Measurements from ENCODE around the gene MAPK1.

MAPK1 gene

GRCh38 chr22:21714059-21714770 lies 153.2 kb downstream of the MAPK1 start:
- H3K4me3 ChIP-seq (replicated peaks in 1 of 2; ENCODE audit: low read depth in 2 of 2, low read length in 2 of 2), result no peak overlapping the region
- no peak for DNase-seq (ENCODE audit: low read depth in 2 of 2)
- TF ChIP-seq CTCF (IDR thresholded peaks at IDR 0.05; ENCODE audit: low read depth, low read length), result no peak

- no peak for TF ChIP-seq CTCF (IDR thresholded peaks at IDR 0.05; ENCODE audit: low read depth, low read length)
- no peak overlapping the region for H3K4me3 ChIP-seq (replicated peaks in 1 of 2; ENCODE audit: low read depth in 2 of 2, low read length in 2 of 2)
- DNase-seq (ENCODE audit: low read depth in 2 of 2), result no peak
Measured at GRCh38 chr22:21713428-21714058, 153.9 kb downstream of the MAPK1 start.

GRCh38 chr22:21712751-21713427 lies 154.6 kb downstream of the MAPK1 start:
- peak overlapping the region in 1 of 2 donors; percentile 24 for H3K4me3 ChIP-seq (replicated peaks in 1 of 2; ENCODE audit: low read depth in 2 of 2, low read length in 2 of 2)
- peak; percentile 83 for TF ChIP-seq CTCF (IDR thresholded peaks at IDR 0.05; ENCODE audit: low read depth, low read length)
- DNase-seq (ENCODE audit: low read depth in 2 of 2), result peak; percentile 83 to 86

GRCh38 chr22:21711851-21712250 lies 155.6 kb downstream of the MAPK1 start:
- DNase-seq (ENCODE audit: low read depth in 2 of 2), result no peak
- H3K4me3 ChIP-seq (replicated peaks in 1 of 2; ENCODE audit: low read depth in 2 of 2, low read length in 2 of 2), result no peak overlapping the region
- TF ChIP-seq CTCF (IDR thresholded peaks at IDR 0.05; ENCODE audit: low read depth, low read length), result no peak

- H3K4me3 ChIP-seq (replicated peaks in 1 of 2; ENCODE audit: low read depth in 2 of 2, low read length in 2 of 2), result no peak overlapping the region
- peak in 1 of 2 donors; percentile 12 for DNase-seq (ENCODE audit: low read depth in 2 of 2)
- no peak for TF ChIP-seq CTCF (IDR thresholded peaks at IDR 0.05; ENCODE audit: low read depth, low read length)
Measured at GRCh38 chr22:21710156-21710555, 157.3 kb downstream of the MAPK1 start.

- no peak for DNase-seq (ENCODE audit: low read depth in 2 of 2)
- no peak overlapping the region for H3K4me3 ChIP-seq (replicated peaks in 1 of 2; ENCODE audit: low read depth in 2 of 2, low read length in 2 of 2)
- no peak for TF ChIP-seq CTCF (IDR thresholded peaks at IDR 0.05; ENCODE audit: low read depth, low read length)
Measured at GRCh38 chr22:21709688-21710087, 157.8 kb downstream of the MAPK1 start.

Measured in cardiac fibroblast (primary cell).